ENCODE results near the gene RAB3D. TPM values are rescaled to one million over a fixed set of nuclear protein-coding genes. Genes with fewer than 3 reads are reported as not detected.

RAB3D gene
- total and polyA plus RNA-seq, 2 of the 4 experiments (the other 2 are of a cell fraction), result 4.8 to 5.5 TPM

DNA sequence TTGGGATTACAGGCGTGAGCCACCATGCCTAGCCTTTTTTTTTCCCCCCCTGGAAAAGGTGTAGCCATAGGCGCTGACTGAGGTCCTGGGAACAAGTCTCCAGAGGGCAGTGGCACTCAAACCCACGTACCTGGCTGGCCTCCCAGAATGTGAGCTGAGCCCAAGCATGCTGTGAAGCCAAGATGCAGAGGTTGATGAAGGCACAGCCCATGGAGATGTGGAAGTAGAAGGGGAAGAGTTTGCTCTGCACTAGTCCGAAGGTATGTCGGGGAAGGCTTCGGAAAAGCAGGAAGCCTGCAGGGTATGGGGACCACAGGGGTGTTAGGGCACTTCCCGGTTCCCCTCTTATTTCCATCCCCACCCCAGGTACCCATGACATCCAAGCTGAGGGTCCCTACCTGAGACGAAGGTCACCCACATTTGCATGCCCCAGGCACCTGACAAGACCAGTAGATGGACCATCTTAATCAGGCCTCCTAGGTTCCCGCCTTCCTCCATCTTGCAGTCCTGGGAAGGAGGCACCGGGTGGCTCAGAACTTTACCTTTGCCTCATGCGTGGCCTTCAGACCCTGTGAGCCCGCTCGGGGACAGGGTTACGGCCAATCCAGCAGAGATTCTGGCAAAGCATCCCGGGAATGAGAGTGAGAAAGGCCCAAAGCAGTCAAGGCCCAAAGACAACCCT lies 5.8 kb upstream of the RAB3D start:
- intact Hi-C loops (cut with micrococcal nuclease), result no loop called here
- in situ Hi-C loops (cut with MboI; ENCODE audit: low sequenced_read_pairs), result no loop called here

More for the DNA sequence above, 5.8 kb upstream of the RAB3D start:
- dilution Hi-C loops (cut with HindIII; ENCODE audit: low sequenced_read_pairs, unreplicated experiment), result no loop called here
- peak overlapping the region; percentile 57; the same call in 1 of the 2 replicates for H3K23ac ChIP-seq (ENCODE audit: low read depth, low read length)
- DNase-seq (no peak), ATAC-seq (ENCODE audit: low read depth) (no peak)
- H4K5ac ChIP-seq (ENCODE audit: low read depth, low read length), result no peak overlapping the region
- H2BK15ac ChIP-seq (ENCODE audit: low read depth, low read length), result peak overlapping the region; percentile 53; the same call in 1 of the 3 replicates
- no peak overlapping the region for H3K14ac ChIP-seq (replicated peaks; ENCODE audit: low read depth, low read length)
- 53% methylated on average over 4 of the region's 15 CpGs; no CpG with 5 or more reads in 1 of the 2 experiments for WGBS, 2 experiments (ENCODE audit: extremely low coverage in 2 of 2, insufficient read length in 1 of 2)
- peak overlapping the region; percentile 66; the same call in 1 of the 2 replicates for H3K56ac ChIP-seq (ENCODE audit: extremely low read depth, insufficient read depth, low read length)
- H3K27me3 ChIP-seq (ENCODE audit: control insufficient read depth, insufficient read depth, low read length), result no peaks in the 10 kb centered on the region
- H2AK5ac ChIP-seq (ENCODE audit: low read depth, low read length), result peak overlapping the region; percentile 89
- peak overlapping the region; percentile 73 for H3K4me3 ChIP-seq (ENCODE audit: insufficient read depth, low read depth, low read length)
- peaks cover 9% of the 10 kb centered on the region; the same call in 1 of the 2 replicates for H4K20me1 ChIP-seq (ENCODE audit: insufficient read depth, low read length)
- peak overlapping the region; percentile 55 to 89; a peak in 2 of 4 replicates for H4K8ac ChIP-seq (ENCODE audit: low read depth in 2 of 2, low read length in 2 of 2)
- peak overlapping the region; percentile 55; the same call in 1 of the 2 replicates for H2BK20ac ChIP-seq (ENCODE audit: low read depth, low read length)
- no peak overlapping the region for H3K18ac ChIP-seq (ENCODE audit: low read depth, low read length)
- peak overlapping the region; percentile 68 for H3K4me2 ChIP-seq (ENCODE audit: low read depth, low read length)
- peak overlapping the region; percentile 9 for H2AK9ac ChIP-seq (replicated peaks; ENCODE audit: low read depth, low read length, poor library complexity)
- H3K27ac ChIP-seq (ENCODE audit: insufficient read depth, low read length), result peak overlapping the region; percentile 80
- H3K9me3 ChIP-seq (ENCODE audit: control insufficient read depth, insufficient read depth, low read length), result peaks cover 8% of the 10 kb centered on the region; the same call in 1 of the 2 replicates
- H3K9ac ChIP-seq (ENCODE audit: low read depth, low read length), result peak overlapping the region; percentile 83
- CTCF ChIA-PET, result interaction anchor here (1.7 kb wide), 1 partner anchor 51 kb away, joined by 4 read pairs; no protein-coding TSS in a partner anchor
- peak overlapping the region; percentile 5 for H2AFZ ChIP-seq (replicated peaks; ENCODE audit: low read length, poor library complexity)
- peak overlapping the region; percentile 70 for H3K4ac ChIP-seq (ENCODE audit: low read depth, low read length)
- no peak overlapping the region for H2BK5ac ChIP-seq (ENCODE audit: low read depth, low read length, poor library complexity, severe bottlenecking)
- 0 out of 2 replicates have a peak, but pooled peaks cover 1% of the 10 kb centered on the region for H3K36me3 ChIP-seq (ENCODE audit: control insufficient read depth, insufficient read depth, low read length)
- peaks cover 5% of the 10 kb centered on the region for H3K9me1 ChIP-seq (ENCODE audit: insufficient read depth, low read length)
- peaks cover 10 to 23% of the 10 kb centered on the region in 2 experiments; a peak in 3 of 4 replicates for H3K79me1 ChIP-seq (ENCODE audit: low read depth in 1 of 2, low read length in 2 of 2)
- peak overlapping the region; percentile 3; the same call in 1 of the 2 replicates for H4K91ac ChIP-seq (ENCODE audit: insufficient read depth, low read depth, low read length)
- H2BK120ac ChIP-seq (ENCODE audit: low read depth, low read length), result peak overlapping the region; percentile 37; the same call in 1 of the 2 replicates
- TF ChIP-seq SMC3 (IDR thresholded peaks at IDR 0.05; ENCODE audit: low read depth, low read length), result no peak
- peaks cover 8% of the 10 kb centered on the region for H3K4me1 ChIP-seq (ENCODE audit: control insufficient read depth, insufficient read depth, low read length)
- POLR2A ChIA-PET (ENCODE audit: unreplicated experiment), result no interaction called here
- BruUV-seq (replicated peaks), result no TSS peak
